HG03469 (cell line): ENCODE data around the gene BABAM1.
A peak's percentile ranks its signal among the peaks of the same experiment; 100 is the strongest.

Experiments used
- ATAC-seq: cut with Tn5 transposase; IDR thresholded peaks from one replicate; pipeline ENCODE4 v1.9.1; 2021; ENCODE audit warnings: mild to moderate bottlenecking, moderate library complexity, moderate number of reproducible peaks; ENCODE audit not compliant: unreplicated experiment

BABAM1 gene

DNA sequence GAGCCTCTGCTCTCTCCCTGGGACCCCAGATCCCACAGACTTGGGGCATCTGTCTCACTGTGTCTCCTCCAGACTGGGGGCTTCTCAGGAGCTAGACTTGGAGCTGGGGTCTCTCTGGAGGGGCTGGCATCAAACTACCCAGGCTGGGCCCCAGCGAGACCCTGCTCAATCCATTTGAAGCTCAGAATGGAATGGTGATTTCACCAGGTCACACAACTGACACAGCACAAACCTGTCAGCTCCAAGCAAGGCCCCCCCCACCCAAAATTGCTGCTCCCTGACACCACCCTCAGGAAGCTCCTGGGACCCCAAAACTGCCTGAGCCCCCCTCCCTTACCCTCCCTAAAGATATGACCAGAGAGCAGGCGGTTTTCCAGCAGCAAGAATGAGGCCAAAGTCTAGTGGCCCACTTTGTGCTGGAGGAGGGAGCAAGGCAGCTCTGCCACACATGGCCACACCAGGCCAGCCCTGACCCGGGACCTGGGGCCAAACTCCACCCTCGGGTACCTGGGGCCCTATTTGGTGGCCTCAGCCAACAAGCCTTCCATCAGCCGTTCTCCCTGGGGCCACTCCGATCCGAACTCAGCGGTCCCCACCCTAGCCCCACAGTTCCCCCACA lies 23.9 kb upstream of the BABAM1 start:
- no peak for ATAC-seq

DNA sequence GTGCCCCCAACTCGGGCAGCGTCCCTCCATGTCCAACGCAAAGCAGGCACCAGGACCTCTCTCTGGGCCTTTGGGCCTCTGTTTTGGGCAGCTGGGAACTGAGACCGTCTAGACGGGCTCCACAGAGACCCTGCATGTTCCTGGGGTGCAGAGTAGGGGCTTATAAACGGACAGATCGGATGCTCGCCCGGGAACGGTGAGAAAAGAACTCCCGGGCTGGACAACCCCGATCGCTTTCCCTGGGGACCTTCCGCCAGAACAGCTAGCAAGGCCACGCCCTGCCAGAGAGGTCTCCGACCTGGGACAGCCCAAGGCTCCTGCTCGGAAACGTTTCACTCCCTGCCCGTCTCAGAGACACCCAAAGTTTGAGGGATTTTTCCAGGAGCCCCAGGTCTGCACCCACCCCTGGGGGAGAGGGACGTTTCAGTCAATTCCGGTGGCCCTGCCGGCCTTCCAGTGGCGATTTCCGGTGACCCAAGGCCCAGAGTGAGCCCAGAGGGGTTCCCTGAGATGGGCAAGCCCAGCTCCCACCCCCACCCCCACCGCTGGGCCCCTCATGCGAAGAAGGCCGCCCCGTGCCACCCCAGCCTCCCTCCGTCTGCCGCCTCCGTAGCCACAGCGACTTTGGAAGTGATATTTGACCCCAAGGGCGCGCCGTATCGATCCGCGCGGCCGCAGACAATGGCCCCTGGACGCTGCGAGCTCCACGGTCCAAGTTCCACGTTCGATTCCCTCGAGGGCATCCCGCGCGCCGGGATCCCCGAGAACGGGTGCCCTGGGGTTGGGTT lies 23.2 kb upstream of the BABAM1 start:
- ATAC-seq: no peak

DNA sequence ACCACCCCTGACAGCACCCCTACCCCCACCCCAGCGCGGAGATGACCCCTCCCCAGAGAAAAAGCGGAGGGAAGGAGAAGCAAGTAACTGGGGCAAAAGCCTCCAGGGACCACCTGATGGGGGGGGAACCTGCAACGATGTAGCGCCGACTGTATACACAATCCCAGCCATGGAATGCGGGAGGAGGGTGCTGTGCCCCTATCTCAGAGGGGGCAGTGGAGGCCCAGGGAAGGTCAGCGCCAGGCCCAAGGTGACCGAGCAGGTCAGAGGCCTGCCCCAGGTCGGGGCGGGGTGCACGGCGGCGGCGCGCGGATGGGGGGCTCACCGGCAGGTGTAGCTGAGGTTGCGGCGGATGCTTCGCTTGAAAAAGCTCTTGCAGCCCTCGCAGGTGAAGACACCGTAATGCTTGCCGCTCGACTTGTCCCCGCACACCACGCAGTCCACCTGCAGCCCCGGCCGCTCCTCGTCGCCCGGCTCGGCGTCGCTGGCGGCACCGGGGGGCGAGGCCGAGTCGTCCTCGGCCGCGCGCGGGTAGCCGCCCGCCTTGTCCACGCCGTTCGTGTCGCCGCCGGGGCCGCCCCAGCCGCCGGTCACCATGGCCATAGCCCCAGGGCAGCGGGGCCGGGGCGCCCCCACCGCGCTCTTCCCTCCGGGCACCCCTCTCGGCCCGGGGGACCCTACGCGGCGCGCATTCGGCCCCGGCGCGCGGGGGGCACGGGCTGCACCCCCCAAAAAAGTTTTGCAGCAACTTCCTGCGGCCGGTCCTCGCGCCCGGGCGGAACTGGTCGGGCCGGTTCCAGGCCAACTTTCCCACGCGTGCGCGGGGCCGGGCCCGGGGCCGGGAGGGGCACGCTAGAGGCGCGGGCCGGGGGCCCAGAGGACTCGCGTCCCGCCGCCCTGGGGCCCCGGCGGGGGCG lies 22.4 kb upstream of the BABAM1 start:
- ATAC-seq: no peak

DNA sequence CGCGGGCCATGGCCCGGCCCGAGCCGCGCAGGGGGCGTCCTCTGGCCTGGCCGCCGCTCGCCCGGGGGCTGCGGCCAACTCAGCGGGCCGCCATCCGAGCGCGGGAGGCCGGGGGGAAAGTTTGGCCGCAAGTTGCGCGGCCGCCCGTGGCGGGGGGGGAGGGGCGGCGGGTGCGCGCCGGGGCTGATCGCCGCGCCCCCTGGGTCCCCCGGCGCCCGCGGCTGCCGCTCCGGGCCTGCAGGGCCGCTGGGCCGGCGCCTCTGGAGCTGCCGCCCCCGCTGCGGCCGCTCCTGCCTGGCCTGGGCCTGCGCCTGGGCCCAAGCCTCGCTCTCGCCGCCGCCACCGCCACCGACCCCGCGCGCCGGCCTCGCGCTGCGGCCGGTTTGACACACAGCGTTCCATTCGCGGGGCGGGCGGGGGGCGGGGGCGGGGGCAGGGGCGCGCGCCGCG lies 21.7 kb upstream of the BABAM1 start, which contains the start of gene NR2F6:
Gene NR2F6, minus strand, starts transcription at position 385 of the 450 bp plus-strand sequence. CDS start 699 bp downstream, outside the sequence.
- ATAC-seq: no peak

DNA sequence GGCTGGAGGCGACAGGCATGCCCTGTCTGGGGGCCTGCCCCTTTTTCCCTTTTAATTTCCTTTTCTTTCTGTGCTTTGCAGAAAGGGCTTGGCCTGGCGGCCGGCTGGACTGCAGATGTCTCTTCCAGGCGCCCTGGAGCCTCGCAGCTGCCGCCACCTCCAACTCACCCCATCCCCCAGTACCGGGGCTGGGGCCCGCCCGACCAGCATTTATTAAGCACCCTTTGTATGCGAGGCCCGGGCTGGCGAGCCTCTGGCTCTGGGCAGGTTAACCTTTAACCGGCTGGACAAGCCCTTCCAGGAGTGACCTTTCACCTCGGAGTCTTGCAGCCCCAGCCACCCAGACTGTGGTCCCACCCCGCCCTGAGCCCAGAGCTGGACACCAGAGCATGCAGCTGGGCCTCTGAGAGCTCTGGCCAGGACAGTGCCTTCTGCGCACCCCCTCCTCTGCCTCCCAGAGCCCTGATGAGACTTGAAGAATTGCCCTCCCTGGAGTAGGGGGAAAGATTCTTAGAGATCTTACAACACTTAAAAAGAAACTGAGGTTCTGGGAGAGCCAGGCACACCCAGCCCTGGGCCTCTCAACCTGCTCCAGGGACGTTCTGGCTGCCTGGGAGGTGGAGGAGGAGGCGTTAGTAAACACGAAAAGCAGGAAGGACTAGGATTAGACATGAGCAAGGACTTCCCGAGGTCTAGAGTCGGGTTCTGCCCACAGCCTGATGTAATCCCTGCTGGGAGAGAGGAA lies 20.4 kb upstream of the BABAM1 start:
- ATAC-seq: no peak

DNA sequence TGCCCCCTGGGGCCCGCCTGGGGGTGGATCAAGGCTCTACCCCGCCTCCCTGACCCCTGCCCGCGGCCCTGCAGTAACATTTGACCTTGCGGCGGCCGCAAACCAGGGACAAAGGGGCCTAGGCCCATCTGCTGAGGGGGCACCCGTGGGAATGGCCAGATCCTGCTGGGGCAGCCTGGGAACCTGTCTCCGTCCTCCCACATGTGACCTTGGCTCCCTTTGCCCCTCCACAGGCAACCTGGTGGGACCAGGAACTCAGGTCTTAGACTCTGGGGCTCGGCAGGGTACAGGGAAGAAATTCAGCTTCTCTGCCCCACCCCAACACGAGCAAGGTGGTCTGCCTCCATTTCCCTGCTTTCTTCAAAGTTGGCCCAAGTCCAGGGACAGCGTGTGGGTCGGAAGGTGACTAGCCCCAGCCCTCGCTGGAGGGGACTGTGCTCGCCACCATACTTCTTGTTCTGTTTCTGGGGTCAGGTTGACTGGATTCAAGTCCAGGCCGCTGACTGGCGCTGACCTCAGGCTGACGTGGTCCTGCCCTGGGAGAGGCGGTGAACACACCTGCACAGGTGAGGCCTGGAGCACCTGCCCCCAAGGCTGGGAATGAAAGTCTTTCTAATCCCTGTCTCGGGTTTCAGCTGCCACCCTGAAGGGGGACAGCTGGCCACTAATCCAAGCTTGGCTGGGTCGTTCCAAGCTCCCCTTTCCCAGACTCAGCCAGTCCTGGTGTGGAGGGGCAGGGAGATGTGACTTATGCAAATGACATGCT lies 19.0 kb upstream of the BABAM1 start:
- no peak for ATAC-seq

DNA sequence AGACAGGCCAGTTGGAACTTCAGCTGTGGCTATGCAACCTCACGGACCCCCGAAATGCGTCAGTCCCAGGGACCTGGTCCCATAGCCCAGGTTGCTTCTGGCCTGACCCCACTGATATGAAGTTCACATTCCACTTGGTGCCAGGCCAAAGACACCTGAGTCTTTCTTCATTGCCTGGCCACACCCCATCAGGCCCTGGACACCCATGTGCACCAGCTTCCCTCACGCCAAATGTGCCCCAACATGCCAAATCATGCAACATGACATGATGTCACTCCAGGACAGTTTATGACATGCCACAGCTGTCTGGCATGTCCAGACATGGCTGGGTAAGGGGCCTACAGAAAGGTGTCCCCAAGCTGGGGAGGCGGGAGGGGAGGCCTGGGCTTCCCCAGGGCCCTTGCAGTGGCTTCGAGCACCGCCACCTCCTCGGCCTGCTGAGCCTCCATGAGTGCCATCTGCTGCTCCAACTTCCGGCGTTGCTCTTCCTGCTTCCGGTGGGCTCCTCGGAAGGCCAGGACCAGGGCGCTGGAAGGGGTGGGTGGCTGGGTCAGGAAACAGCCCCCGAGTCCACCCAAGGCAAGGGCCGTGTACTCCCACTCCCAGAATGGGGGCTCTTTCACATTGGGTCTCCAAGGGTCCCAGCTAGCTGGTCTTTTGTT lies 17.2 kb upstream of the BABAM1 start:
- ATAC-seq: no peak

DNA sequence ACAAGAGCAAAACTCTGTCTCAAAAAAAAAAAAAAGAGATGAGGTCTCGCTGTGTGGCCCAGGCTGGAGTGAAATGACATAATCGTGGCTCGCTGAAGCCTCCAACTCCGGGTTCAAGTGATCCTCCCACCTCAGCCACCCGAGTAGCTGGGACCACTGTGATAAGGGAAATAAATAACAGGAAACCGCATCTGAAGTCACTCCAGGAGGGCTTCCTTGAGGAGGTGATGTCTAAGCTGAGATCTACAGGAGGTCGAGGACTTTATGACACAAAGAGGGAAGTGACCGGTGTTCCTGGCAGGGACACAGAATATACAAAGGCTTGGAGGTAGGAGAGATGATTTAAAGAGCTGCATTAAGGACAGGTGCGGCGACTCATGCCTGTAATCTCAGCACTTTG lies 12.6 kb upstream of the BABAM1 start:
- no peak for ATAC-seq

DNA sequence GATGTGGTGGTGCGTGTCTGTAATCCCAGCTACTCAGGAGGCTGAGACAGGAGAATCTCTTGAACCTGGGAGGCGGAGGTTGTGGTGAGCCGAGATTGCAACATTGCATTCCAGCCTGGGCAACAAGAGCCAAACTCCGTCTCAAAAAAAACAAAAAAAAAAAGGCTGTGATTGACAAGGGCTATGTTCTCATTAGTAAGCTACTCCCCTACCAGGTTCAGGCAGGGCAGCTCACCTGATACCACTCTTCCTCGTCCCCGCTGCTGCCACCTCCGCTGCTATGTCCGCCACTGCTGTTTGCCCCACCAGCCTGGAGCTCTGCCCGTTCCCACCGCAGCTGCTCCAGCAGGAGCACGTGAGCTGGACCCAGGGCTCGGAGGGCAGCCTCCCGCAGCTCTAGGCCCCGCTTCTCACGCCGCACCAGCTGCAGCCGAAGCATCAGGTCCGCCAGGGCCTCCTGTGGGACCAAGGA lies 12.1 kb upstream of the BABAM1 start:
- no peak for ATAC-seq

DNA sequence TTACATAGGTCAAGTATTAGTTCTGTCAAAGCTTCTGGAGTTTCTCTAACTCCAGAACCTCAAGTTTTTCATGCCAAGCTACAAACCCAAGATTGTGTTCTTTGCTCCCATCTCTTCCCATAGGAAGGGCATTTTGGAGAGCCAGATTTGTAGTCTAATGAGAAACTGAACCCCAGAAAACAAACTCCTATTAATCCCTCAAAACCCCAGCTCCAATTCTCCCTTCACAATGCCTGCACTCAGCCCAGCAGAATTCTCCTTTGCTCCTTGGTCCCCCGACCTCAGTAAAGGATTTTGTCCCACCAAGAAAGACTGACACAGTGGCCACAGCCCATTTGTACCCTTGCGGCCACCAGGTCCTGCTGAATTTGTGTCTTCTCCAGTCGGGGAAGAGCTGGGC lies 11.1 kb upstream of the BABAM1 start:
- no peak for ATAC-seq

DNA sequence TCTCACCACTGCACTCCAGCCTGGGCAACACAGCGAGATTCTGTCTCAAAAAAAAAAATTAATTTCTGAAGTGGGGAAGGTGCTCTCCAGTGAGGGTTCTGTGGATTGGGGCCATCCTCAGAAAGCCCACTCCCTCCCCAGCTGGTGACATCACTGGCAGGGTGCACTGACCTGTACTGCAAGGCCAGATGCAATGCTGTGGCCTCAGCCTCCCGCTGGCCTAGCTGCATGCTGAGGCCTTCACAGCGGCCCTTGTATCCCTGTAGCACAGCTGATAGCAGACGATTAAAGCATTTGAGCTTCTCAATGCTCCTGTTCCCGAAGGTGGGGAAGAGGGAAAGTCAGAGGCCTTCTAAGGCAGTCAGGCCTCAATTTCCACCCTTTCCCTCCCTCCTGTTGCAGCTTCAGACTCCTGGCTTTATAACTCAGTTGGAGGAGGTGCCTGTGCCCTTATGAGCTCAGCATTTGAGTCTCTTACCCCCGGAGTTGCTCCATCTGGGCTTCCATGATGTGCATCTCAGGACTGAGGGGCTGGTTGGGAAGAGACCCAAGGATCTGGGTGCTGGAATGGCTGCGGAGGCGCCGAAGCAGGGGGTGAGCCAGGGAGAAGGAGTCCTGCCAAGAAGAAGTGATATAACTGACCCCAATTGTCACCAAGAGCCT lies 8.0 kb upstream of the BABAM1 start:
- ATAC-seq: no peak

DNA sequence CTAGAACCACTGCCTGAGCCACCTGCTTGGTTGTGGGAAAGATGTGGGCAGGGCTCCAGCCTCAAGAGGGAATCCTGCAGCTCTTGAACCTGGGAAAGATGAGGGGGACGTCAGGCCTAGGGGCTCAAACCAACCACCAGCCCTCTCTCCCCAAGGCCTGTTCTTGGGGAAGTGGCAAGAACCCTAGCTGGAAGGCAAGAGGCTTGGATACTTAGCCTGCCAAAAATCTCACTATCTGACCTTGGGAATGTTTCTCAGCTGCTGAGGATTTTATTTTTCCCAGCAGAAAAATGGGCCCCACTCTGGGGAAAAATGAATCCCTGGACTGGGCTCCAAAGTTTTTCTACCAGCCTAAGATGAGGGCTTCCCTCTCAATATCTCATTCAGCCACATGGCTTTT lies 7.3 kb upstream of the BABAM1 start:
- no peak for ATAC-seq

DNA sequence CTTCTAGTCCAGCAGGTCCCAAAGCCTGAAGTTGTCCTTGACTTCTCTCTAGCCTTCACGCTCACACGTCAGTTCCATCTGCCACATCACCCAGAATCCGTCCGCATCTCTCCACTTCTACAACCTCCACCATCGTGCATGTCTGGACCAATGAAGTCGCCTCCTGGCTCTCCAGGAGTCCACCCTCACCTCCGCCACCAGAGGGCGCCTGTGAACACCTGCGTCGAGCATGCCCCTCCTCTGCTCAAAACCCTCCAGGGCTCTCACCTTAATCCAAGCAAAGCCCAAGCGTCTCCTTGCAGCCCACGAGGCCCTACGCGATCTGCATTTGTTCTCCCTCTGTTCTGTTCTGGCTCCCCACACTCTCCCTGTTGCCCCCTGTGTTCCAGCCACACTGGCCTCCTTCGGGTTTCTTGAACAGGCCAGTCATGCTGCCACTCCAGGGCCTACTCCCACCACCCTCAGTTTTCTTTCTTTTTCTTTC lies 6.4 kb upstream of the BABAM1 start:
- peak; percentile 65 for ATAC-seq

DNA sequence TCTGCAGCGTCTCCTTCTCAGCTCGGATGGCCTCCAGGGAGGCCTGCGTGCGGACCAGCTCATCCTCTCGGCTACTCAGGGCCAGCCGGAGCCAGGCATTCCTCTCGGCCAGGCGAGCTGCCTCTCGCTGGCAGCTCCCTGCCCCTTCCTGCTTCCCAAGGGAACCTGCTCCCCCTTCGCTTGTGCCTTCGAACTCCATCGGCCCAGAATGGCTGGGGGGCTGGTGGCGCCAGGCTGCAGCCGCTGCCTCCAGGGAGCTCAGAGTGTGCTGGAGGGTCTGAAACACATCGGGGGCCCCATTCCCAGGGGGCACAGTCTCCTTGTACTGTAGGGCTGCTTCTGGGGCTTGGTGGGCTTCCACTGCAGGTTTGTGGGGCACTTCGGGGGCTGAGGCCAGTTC lies 4.7 kb upstream of the BABAM1 start:
- ATAC-seq: no peak

DNA sequence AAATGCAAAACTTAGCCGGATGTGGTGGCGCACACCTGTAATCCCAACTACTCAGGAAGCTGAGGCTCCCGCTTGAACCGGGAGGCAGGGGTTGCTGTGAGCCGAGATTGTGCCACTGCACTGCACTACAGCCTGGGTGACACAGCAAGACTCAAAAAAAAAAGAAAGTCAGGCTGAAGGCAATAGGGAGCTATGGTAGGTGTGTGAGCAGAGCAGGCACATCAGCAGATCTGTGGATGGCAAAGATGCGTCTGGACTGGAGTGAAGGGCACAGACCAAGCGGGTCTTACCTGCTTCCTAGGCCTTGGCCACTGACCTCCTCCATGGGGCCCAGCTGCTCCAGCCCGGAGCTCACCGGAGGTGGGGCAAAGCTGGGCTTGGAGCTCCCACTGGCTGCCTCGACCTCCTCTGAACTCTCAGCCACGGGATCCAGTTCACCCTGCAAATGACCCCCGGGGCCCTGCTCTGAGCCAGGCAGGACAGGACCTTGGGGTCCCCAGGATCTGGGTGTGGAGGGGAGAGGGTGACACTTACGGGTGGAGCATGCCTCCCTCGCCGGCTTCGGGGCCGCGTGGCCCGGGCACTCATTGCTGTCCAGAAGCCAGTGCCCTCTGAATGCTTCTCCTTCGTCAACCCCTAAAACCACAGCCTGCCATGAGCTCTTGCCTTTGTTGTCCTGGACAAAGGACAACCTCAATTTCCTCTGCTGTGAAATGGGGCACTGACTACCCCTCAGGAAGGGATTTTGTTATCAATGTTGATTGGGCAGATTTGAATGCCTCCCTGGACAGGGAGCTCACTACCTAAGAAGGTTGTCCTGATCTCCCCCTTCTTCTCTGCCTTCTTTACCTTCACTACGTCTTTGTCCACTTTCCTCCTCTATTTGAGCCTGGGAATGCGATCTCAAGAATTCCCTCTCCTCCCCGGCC lies 3.3 kb upstream of the BABAM1 start:
- no peak for ATAC-seq

DNA sequence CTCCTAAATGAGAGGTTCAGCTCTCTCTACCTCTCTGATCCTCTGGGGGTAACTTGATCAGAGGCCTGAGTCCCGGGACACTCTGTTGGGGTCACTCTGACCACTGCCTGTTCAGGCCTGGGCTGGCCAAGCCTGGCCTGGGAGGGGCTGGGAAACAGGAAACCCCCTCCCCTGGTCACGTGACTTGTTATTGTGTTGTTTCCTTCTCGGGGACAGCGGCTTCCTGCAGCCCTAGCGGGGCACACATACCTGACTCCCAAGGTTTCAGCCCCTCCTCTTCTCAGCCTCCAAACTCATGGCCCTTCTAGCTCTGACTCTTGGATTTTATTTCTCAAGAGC lies 2.6 kb upstream of the BABAM1 start, which contains the start of gene USHBP1:
Gene USHBP1, minus strand, starts transcription at position 105 of the 339 bp plus-strand sequence. CDS start 446 bp downstream, outside the sequence.
- ATAC-seq: no peak

DNA sequence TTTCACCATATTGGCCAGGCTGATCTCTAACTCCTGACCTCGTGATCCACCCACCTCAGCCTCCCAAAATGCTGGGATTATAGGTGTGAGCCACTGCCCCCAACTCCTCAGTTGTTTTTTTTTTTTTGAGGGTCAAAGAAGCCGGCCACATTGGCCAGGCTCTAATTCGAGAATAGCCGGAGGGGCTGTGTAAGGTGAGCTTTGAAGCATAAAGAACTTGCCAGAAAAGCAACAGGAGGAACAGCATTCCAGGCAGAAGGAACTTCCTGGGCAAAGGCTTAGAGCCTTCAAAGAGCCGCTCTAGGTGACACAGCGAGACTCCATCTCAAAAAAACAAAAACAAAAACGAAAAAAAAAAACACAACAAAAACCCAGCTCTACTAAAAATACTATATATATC lies 1.2 kb upstream of the BABAM1 start:
- no peak for ATAC-seq

DNA sequence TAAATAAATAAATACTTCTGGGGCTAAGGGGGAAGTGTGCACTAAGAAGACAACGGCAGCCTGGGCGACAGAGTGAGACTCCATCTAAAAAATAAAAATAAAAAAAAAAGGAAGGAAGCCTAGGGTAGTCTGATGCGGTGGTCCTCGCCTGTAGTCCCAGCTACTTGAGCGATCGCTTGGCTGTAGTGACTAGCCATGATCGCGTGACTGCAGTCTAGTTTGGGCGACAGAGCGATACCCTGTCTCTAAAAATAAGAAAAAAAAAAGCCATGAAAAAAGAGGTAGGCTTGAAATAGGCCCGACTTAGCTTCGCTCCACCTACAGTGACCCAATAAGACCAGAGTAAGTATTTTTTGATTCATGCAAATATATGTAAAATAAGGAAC lies 661 bp upstream of the BABAM1 start:
- ATAC-seq: peak; percentile 17
